Right renal cortex interstitium (tissue), 3 donors: ENCODE results near the gene TMEM63C. TPM values are rescaled to one million over a fixed set of nuclear protein-coding genes. Genes with fewer than 3 reads are reported as not detected.
"Not testable (repeated sequence)": the region's sequence is repeated elsewhere in the genome, so short reads cannot be mapped to it uniquely, and the experiment has no call there.

Source experiments
- DNase-seq, 3 donors: peaks; one replicate each; pipeline ENCODE4 v3.0.0-alpha.2; 2013; ENCODE audit warnings: low read depth in 3 of 3, low spot score in 2 of 3
- polyA plus RNA-seq, 3 donors: library from polyadenylated mRNA; unstranded; fragments of 120-200 nt; gene quantifications; one replicate each; pipeline ENCODE4 v1.2.1, GENCODE V29; 2013; ENCODE audit not compliant: insufficient read length in 3 of 3

The TMEM63C gene
- polyA plus RNA-seq, 3 donors = 0.79 to 2.1 (median 1.5) TPM

GRCh38 chr14:77272261-77272660 is 90.7 kb downstream of the TMEM63C start:
- no peak for DNase-seq

- DNase-seq = no peak
Observed at GRCh38 chr14:77273796-77274195, 92.2 kb downstream of the TMEM63C start.

GRCh38 chr14:77275041-77275580 is 93.5 kb downstream of the TMEM63C start:
- DNase-seq = no peak

- no peak for DNase-seq
Observed at GRCh38 chr14:77275601-77276017, 94.0 kb downstream of the TMEM63C start.

GRCh38 chr14:77276295-77276935 is 94.8 kb downstream of the TMEM63C start:
- DNase-seq = no peak

DNA sequence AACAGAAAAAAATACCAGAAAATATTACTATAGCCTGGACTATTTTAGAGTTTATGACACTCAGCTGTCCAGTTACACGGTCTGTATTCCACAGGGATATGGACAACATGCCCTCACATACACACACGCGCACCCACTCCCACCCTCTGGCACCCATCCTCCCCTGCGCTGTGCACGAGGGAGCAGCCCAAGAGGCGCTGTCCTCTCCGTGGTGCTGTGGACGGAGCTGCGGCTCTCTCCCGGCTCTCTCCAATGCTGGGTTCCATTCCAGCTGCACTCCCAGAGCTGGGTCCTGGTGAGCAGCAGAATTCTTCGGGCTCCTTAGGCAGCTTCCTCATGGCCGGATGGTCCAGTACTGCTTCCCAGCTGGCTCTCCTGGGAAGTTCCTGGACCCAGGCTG is 95.4 kb downstream of the TMEM63C start:
- DNase-seq = no peak

GRCh38 chr14:77278461-77279230 is 97.0 kb downstream of the TMEM63C start:
- no peak for DNase-seq

DNA sequence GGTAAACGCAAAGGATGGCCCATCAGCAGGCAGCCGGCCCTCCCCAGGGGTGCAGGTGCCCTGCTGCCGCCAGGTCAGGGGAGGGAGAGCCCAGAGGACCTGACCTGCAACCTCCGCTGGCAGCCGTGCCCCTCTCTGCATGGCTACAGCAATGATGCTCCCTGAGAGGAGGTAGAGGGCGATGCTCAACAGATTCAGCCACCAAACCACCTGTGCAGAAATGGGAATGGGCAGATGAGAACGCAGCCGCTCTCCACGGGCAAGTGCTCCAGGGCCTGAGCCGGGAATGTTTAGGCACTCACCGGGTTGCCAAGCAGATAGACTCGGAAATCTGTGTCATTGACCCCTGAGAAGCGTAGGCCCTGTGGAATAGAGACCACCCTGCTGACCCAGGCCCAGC is 98.1 kb downstream of the TMEM63C start:
- no peak for DNase-seq

- DNase-seq = not testable (repeated sequence)
Observed at GRCh38 chr14:77280921-77281320, 99.3 kb downstream of the TMEM63C start.

DNA sequence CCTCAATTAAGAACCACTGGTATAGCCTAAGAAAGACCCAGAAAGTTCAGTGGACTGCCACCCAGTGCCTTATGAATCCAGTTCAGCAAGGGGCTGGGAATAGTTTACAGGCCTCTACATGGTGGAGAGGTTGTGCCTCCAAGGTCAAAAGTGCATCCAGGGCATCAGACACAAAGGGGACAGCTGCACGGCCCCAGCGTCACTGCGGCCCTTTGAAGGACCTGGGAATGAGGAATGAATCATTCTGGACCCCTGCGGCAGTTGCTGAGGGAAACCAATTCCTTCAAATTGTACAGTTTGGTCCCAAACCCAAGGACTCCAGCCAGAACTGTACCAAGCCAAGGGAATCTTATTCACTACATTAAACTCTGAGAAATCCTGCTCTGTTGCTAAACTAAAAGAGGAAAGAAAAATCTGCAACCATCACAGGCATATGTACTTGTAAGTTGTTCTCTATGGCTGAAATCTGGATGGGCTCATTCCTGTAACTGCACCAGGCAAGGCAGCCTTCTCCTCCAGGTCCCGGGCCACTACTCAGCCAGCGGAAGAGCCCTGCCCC is 100.3 kb downstream of the TMEM63C start:
- DNase-seq = no peak

DNA sequence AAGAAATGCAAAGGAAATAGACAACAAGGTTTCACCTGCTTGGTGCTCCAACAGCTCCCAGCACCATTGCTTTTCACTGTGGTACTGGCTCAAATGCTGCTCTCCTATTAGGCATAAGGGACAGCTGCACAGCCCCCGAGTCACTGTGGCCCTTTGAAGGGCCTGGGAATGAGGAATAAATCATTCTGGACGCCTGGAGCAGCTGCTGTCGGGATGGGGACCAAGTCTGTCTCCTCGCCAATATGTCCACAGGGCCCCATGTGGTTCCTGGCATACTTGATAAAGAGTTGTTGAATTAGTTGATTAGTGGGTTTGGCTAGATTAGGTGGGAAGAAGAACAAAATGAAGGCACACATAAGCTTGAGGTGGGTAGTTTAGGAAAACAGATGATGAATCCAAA is 102.5 kb downstream of the TMEM63C start:
- no peak for DNase-seq

- no peak for DNase-seq
Observed at GRCh38 chr14:77284466-77284865, 102.9 kb downstream of the TMEM63C start.

GRCh38 chr14:77286576-77286975 is 105.0 kb downstream of the TMEM63C start:
- no peak for DNase-seq

- no peak for DNase-seq
Observed at GRCh38 chr14:77290705-77291104, 109.1 kb downstream of the TMEM63C start.

DNA sequence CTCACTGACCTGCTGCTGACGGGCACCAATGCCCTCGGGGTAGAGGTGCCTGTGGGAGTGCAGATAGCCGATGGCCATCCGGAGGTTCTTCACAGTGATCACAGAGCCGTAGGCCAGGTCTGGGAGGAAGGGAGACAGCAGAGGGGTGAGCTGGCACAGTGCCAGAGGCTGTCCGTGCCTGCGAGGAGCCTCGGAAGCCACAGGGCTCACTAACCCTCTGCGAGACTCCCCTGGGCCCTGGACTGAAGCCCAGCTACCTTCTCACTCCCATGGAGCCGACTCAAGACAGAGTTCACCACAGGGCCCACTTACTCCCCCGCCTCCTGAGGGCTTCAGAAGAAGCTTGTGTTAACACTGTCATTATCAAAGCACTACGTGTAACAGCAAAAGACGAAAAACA is 114.6 kb downstream of the TMEM63C start:
- DNase-seq = no peak

DNA sequence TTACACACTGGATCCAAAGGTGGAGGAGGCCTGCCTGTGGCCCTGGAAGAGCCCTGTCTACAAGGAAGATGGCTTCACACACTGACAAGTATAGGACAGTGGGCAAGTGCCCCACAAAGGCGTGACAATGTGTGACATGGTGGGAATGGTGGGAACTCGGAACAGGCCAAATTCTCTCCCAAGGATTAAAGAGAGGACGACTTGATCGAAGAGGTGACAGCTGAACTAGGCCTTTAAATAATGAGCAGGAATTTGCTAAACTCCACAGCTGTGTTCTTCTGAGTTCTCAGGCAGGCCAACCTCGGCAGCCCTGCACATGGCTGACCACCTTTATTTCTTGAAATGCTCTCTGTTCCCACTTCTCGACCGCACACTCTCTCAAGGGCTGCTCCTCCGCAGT is 115.3 kb downstream of the TMEM63C start:
- no peak for DNase-seq

DNA sequence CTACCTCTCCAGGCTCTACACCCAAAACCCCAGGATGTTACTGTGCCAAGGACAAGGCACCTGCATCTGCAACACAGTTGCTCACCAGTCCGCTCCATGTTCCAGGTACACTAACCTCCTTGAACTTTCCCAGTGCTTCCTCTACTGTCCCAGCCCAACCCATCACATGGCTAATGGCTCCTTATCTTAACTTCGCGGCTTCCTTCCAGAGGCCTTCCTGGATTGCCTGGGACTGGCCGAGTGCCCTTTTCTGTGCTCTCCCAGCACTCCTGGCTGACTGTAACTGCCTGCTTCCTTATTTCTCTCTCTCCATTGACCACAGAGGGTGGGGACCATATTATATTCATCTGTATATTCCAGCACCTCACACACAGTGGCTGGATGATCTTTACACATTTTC is 118.2 kb downstream of the TMEM63C start:
- DNase-seq = no peak

DNA sequence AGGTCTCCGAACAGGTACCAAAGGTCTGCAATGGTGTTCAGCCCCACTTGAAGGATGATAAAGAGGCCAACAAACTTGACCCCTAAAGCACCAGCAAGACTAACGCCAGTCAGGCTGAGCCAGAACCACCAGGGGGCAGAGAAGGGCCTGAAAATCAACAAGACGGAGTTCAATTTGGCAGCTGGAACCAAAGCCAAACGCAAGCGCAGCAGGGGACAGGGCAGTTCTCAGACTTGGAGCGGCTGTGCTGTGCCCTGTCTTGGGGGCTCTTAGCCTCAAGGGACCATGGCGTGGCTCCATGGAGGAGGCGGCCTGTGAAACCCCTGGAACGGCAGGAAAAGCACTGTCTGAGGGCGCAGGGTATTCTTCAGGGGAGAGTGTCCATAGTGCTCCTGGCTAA is 119.5 kb downstream of the TMEM63C start:
- DNase-seq = peak in 1 of 3 donors; percentile 69

GRCh38 chr14:77302926-77303325 is 121.3 kb downstream of the TMEM63C start:
- no peak for DNase-seq

DNA sequence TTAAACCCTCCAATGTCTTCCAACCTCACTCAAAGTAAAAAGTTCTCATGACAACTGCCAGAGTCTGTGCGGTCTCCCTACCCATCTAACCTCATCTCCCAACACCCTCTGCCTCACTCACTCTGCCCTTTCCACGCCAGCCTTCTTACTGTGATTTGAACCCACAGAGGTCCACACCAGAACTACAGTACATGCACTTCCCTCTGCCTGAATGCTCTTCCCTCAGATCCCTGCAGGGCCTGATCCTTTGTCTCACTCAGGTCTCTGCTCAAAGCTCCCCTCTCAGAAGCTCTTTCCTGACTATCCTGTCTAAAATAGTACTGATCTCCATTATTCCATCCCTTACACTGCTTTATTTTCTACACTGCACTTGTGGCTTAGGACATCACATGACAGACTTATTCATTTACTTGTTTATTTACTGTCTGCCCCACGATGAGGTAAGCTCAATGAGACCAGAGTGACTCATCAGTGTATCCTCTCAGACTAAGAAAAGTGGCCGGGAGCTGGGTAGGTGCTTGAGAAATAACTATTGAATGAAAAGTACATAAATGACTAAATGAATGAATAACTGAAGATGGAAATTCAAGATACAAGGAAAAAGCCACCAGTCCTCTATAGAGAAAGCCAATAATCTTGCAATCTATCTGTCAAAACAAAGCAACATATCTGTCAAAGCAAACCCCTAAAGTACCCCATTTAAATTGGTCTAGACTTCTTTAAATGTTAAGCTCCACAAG is 122.0 kb downstream of the TMEM63C start:
- DNase-seq = no peak

DNA sequence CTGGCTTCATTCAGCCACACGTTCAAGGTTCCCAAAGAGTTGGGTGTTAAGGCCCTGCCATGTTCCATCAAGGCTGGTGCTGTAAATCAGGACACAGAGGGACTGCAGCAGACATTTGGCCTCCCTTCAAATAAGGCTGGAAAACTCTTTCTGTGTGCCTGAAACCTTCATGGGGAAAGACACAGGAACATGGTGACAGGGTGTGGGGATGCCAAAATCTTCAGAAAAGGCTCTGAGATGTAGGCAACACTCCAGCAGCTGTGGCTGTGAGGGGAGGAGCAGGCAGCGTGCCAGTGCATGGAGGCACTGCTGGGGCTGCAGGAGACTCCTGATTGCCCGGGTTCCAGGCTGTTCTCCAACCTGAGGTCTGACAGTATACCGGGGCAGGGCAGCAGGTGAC is 124.1 kb downstream of the TMEM63C start:
- DNase-seq = no peak
